ENCODE results near the gene IFT27.

DNA sequence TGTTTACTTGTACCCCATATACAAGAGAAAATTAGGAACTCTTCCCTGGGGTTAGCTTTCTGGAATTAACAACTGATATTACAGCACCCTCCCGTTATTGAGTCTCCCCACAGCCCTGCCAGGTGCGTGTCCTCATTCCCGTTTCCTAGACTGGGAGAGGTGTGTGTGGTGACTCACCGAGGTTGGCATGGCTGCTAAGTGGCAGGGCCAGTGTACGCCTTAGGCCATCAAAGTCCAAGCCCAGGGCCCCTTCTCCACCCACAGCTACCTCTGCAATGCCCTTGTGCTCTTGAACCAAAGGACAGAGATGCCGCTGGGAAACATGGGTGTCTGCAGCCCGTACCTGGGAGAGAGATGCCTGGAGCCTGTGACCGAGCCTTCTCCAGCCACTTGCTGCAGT lies 12.3 kb downstream of the IFT27 start:
- TF ChIP-seq POLR2A (IDR thresholded peaks at IDR 0.05; ENCODE audit: extremely low read depth, insufficient read length), result no peak
- TF ChIP-seq CTCF (IDR thresholded peaks at IDR 0.05; ENCODE audit: low read depth, low read length), result no peak
- TF ChIP-seq MYC (IDR thresholded peaks at IDR 0.05; ENCODE audit: low read depth, low read length), result no peak
